Cerebellar nuclear complex (tissue), 1 donor: ENCODE data around the gene SLC2A3.
A peak's percentile ranks its signal among the peaks of the same experiment; 100 is the strongest.
"Not testable (repeated sequence)": the region's sequence is repeated elsewhere in the genome, so short reads cannot be mapped to it uniquely, and the experiment has no call there.

Experiments
- DNase-seq, 2 experiments: peaks; one replicate each; lab custom pipeline; 2025; lab: John Stamatoyannopoulos, UW

The SLC2A3 gene

GRCh38 chr12:7950230-7950943 is 14.4 kb upstream of the SLC2A3 start:
- DNase-seq: not testable (repeated sequence)

DNA sequence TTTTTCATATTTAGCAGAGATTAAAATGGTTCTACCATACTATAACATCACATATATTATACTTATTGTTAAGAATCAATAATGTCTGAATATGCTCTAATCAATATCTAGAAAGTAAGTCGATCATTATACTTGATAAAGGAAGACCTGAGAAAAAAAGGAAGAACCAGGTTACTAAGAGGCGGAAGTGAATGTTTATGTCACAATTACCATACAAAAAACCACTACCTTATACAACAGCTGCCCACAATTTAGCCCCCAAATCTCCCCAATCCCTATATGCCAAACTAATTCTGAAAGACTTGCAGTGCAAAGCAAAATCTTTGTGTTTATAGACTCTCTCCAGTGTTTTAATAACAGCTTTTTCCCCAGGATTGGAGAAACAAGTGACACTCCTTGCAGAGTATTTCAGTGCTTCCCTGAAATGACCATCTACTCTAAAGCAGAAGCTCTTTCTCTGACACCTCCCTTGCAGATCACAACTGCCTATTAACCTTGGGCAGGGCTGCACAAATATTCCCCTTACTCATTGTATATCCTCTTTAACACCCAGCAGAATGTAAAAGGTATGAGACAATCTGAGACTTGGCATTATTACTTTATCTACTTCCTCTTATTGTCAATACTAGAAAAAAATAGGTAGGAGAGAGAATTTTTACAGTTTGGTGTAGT is 12.7 kb upstream of the SLC2A3 start:
- no peak for DNase-seq

- DNase-seq: no peak
These were observed 11.0 kb upstream of the SLC2A3 start for GRCh38 chr12:7947011-7947410.

DNA sequence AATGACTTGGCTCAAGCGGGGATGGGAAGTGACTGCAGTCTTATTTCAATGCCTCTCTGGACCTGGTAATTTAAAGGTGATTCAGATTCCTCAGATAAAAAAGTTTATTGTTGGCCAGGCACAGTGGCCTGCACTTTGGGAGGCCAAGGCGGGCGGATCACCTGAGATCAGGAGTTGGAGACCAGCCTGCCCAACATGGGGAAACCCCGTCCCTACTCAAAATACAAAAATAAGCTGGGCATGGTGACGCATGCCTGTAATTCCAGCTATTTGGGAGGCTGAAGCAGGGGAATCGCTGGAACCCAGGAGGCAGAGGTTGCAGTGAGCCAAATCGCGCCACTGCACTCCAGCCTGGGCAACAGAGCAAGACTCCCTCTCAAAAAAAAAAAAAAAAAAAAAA is 8.8 kb upstream of the SLC2A3 start:
- not testable (repeated sequence) for DNase-seq

- no peak for DNase-seq
These were observed 4.9 kb upstream of the SLC2A3 start for GRCh38 chr12:7940906-7941305.

GRCh38 chr12:7937833-7938506 is 2.0 kb upstream of the SLC2A3 start:
- no peak for DNase-seq

- no peak for DNase-seq
These were observed 996 bp downstream of the SLC2A3 start for GRCh38 chr12:7934889-7935492.

GRCh38 chr12:7934091-7934888 is 1.7 kb downstream of the SLC2A3 start:
- DNase-seq: no peak

- DNase-seq: peak in 1 of 2 experiments; percentile 67
These were observed 2.7 kb downstream of the SLC2A3 start for GRCh38 chr12:7933255-7933726.

DNA sequence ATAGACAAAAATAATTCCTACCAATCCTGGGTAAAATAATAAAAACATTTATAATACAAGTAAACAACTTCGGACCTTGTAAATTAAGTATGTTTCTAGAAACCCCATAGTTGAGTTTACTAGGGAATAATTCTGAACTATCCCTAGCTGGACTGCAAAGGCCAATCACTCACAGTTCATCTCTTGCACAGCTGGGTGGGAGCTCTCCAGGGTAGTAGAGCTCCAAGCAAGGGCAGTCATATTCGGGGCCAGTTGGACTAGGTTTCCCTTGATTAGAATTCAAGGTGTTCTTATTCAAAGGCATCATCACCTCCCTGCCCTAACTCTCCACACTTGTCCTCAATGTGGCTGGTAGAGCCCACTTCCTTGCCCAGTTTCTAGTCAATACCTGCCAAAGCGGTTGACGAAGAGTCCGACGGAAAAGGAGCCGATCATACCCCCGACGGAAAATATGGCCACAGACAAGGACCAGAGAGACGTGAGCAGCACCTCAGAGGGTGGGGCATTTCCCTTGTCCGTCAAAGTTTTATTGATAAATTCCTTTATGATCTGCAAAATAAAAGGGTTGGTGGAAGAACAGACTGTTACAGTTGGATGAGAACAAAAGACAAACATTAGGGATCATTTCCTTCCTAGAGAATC is 3.3 kb downstream of the SLC2A3 start:
- not testable (repeated sequence) for DNase-seq

- no peak for DNase-seq
These were observed 6.7 kb downstream of the SLC2A3 start for GRCh38 chr12:7929083-7929792.

- DNase-seq: no peak
These were observed 8.5 kb downstream of the SLC2A3 start for GRCh38 chr12:7927470-7927869.

DNA sequence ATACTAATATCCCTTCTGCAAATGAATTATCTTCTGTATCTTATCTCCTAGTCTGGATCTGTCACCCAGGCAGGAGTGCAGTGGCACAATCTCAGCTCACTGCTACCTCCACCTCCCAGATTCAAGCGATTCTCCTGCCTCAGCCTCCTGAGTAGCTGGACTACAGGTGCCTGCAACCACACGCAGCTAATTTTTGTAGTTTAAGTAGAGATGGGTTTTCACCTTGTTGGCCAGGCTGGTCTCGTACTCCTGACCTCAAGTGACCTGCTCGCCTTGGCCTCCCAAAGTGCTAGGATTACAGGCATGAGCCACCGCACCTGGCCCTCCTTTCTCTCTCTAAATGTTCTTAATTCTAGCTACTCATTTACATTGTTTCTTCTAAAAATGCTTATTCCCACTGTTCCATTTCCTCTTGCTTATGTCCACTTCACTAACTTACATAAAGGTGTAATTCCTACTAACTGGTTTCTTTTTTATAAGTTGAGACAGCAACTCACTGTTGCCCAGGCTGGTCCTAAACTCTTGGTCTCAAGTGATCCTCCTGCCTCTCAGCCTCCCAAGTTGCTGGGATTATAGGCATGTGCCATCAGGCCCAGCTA is 9.8 kb downstream of the SLC2A3 start:
- not testable (repeated sequence) for DNase-seq

DNA sequence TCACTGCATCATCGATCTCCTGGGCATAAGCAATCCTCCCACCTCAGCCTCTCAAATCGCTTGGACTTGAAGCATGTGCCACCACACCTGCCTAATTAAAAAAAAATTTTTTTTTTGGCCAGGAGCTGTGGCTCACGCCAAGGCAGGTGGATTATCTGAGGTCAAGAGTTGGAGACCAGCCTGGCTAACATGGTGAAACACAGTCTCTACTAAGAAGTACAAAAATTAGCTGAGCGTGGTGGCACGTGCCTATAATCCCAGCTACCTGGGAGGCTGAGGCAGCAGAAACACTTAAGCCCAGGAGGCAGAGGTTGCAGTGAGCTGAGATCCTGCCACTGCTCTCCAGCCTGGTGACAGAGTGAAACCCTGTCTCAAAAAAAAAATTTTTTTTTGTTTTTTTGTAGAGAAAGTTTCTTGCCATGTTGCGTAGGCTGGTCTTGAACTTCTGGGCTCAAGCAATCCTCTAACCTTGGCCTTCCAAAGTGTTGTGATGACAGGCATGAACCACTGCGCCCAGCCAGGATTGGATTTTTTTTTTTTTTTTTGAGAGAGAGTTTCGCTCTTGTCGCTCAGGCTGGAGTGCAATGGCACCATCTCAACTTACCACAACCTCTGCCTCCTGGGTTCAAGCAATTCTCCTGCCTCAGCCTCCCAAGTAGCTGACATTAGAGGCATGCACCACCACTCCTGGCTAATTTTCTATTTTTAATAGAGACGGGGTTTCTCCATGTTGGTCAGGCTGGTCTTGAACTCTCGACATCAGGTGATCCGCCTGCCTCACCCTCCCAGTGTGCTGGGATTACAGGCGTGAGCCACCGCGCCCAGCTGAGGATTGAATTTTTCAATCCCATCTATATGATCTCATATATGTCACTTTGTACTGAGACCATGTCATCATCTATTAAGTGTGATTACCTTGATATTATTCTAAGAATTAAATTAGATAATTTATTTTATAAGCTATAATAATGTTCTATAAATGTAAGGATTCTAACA is 12.4 kb downstream of the SLC2A3 start:
- DNase-seq: no peak

GRCh38 chr12:7921181-7921580 is 14.8 kb downstream of the SLC2A3 start:
- DNase-seq: not testable (repeated sequence)

DNA sequence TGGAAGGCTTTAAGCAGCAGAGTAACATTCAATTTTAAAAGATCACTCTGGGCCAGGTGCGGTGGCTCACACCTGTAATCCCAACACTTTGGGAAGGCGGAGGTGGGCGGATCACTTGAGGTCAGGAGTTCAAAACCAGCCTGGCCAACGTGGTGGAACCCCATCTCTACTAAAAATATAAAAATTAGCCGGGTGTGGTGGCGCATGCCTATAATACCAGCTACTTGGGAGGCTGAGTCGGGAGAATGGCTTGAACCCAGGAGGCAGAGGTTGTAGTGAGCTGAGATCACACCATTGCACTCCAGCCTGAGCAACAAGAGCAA is 17.8 kb downstream of the SLC2A3 start:
- DNase-seq: not testable (repeated sequence)

DNA sequence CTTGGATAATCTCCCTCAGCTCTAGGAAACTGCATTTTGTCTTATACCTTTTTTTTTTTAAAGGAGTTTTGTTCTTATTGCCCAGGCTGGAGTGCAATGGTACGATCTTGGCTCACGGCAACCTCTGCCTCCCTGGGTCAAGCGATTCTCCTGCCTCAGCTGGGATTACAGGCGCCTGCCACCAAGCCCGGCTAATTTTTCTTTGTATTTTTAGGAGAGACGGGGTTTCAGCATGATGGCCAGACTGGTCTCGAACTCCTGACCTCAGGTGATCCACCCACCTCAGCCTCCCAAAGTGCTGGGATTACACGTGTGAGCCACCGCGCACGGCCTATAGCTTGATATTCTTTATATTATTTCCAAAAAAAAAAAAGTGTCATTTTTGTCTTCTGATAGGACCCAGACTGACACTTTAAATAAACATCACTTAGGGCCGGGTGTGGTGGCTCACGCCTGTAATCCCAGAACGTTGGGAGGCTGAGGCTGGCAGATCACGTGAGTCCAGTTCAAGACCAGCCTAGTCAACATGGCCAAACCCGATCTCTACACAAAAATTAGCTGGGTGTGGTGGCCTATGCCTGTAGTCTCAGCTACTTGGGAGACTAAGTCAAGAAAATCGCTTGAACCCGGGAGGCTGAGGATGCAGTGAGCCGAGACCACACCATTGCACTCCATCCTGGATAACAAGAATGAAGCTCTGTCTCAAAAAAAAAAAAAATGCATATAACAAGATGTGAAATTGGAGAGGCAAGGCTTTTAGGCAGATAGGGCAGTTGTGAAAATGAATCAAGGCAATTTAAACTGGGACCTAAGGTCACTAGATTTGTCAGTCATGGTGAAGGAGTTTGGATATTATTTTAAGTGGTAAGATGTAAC is 18.4 kb downstream of the SLC2A3 start:
- no peak for DNase-seq

DNA sequence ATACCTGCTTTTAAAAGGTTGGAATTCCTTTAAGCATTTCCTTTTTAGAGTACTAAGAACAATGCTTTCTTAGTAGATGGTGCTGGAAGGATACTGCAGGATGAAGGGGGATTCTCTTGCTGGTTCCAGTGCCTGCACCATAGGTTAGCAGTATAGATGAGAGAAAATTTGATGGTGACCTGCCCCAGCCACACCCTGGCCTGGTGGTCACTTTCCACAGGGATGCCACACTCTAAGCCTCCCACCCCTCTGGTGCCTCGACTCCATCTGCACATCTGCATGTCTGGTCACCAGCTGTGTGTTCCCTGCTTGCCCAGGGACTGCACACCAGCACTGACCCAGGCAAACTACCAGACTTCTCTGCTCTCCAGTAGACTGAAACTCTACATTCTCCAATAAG is 19.1 kb downstream of the SLC2A3 start:
- no peak for DNase-seq
